ENCODE measurements around the gene DPYSL5. TPM values are rescaled to one million over a fixed set of nuclear protein-coding genes. Genes with fewer than 3 reads are reported as not detected.

The DPYSL5 gene
- polyA plus RNA-seq, 1 donor from 2014 or later, result 111 TPM

DNA sequence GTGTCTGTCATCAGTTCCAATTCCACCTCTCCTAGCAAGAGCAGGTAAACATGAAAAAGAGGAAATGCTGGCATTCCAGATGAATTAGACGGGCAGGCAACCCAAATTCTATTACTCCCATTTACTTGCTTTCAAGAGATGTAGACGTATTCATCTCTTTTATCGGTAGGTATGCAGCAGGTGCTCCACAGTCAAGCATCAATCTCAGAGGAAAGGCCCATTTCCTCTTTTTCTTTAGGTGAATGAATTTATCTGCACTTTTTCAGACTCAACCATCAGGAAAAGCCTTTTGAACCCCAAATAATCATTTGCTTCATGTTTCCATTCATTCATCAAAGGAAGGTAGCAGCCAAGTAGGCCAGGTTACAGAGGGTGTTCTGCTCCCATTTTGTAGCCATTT is 27.9 kb downstream of the DPYSL5 start:
- no peaks in the 10 kb centered on the region for H4K20me1 ChIP-seq (ENCODE audit: insufficient read depth)
- no peak overlapping the region for H2AFZ ChIP-seq (ENCODE audit: low read depth, low read length)
- H3K79me2 ChIP-seq (replicated peaks; ENCODE audit: insufficient read depth, low read length), result peaks cover 59% of the 10 kb centered on the region
- no peak overlapping the region for H3K9ac ChIP-seq (ENCODE audit: low read length)
- peaks cover 4% of the 10 kb centered on the region for H3K36me3 ChIP-seq (ENCODE audit: insufficient read depth, low read length)
- H3K4me3 ChIP-seq (ENCODE audit: low read length), result no peak overlapping the region
- no peak overlapping the region for H3K4me2 ChIP-seq (ENCODE audit: low read length)
- no peaks in the 10 kb centered on the region for H3K9me3 ChIP-seq (ENCODE audit: low read length)
- H3K27me3 ChIP-seq (ENCODE audit: insufficient read depth, low read depth, low read length), result no peaks in the 10 kb centered on the region
- no peak overlapping the region for H3K27ac ChIP-seq (ENCODE audit: low read length)
- TF ChIP-seq EZH2 (IDR thresholded peaks at IDR 0.05; ENCODE audit: borderline replicate concordance, insufficient read depth, low read length, poor library complexity, severe bottlenecking) (no peak), EP300 (conservative IDR thresholded peaks at IDR 0.05; ENCODE audit: poor library complexity, severe bottlenecking) (no peak), MXI1 (conservative IDR thresholded peaks at IDR 0.05; ENCODE audit: poor library complexity, severe bottlenecking) (no peak), TAF1 (IDR thresholded peaks at IDR 0.05; ENCODE audit: low read depth) (no peak), SMC3 (conservative IDR thresholded peaks at IDR 0.05; ENCODE audit: poor library complexity) (no peak), POLR2AphosphoS5 (IDR thresholded peaks at IDR 0.05) (no peak), RAD21 (conservative IDR thresholded peaks at IDR 0.05) (no peak)
- TF ChIP-seq, protein P1, sequence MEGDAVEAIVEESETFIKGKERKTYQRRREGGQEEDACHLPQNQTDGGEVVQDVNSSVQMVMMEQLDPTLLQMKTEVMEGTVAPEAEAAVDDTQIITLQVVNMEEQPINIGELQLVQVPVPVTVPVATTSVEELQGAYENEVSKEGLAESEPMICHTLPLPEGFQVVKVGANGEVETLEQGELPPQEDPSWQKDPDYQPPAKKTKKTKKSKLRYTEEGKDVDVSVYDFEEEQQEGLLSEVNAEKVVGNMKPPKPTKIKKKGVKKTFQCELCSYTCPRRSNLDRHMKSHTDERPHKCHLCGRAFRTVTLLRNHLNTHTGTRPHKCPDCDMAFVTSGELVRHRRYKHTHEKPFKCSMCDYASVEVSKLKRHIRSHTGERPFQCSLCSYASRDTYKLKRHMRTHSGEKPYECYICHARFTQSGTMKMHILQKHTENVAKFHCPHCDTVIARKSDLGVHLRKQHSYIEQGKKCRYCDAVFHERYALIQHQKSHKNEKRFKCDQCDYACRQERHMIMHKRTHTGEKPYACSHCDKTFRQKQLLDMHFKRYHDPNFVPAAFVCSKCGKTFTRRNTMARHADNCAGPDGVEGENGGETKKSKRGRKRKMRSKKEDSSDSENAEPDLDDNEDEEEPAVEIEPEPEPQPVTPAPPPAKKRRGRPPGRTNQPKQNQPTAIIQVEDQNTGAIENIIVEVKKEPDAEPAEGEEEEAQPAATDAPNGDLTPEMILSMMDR (IDR thresholded peaks at IDR 0.05; ENCODE audit: poor library complexity, severe bottlenecking), result no peak
- TF ChIP-seq, protein P2, sequence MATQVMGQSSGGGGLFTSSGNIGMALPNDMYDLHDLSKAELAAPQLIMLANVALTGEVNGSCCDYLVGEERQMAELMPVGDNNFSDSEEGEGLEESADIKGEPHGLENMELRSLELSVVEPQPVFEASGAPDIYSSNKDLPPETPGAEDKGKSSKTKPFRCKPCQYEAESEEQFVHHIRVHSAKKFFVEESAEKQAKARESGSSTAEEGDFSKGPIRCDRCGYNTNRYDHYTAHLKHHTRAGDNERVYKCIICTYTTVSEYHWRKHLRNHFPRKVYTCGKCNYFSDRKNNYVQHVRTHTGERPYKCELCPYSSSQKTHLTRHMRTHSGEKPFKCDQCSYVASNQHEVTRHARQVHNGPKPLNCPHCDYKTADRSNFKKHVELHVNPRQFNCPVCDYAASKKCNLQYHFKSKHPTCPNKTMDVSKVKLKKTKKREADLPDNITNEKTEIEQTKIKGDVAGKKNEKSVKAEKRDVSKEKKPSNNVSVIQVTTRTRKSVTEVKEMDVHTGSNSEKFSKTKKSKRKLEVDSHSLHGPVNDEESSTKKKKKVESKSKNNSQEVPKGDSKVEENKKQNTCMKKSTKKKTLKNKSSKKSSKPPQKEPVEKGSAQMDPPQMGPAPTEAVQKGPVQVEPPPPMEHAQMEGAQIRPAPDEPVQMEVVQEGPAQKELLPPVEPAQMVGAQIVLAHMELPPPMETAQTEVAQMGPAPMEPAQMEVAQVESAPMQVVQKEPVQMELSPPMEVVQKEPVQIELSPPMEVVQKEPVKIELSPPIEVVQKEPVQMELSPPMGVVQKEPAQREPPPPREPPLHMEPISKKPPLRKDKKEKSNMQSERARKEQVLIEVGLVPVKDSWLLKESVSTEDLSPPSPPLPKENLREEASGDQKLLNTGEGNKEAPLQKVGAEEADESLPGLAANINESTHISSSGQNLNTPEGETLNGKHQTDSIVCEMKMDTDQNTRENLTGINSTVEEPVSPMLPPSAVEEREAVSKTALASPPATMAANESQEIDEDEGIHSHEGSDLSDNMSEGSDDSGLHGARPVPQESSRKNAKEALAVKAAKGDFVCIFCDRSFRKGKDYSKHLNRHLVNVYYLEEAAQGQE (IDR thresholded peaks at IDR 0.05; ENCODE audit: borderline replicate concordance), result no peak
- H3F3A ChIP-seq (ENCODE audit: insufficient read depth, low read length, poor library complexity, severe bottlenecking), result no peaks in the 10 kb centered on the region
- no peaks in the 10 kb centered on the region for H3K9me2 ChIP-seq (ENCODE audit: insufficient read depth, low read length)

DNA sequence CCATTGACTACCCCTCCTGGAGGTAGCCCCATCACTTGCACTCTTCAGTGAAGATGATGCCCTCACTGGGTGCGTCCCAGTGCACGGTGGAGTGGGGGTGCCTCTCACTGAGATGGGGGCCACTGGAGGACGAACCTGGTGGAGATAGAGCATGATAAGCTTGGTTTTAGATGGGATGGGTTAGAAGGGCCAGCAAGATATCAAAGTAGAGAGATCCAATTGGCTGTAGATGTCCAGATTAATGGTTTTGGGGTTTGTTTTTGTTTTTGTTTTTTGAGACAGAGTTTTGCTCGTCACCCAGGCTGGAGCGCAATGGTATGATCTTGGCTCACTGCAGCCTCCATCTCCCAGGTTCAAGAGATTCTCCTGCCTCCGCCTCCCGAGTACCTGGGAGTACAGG is 28.3 kb downstream of the DPYSL5 start:
- Histone ChIP-seq H3F3A (ENCODE audit: insufficient read depth, low read length, poor library complexity, severe bottlenecking) (no peaks in the 10 kb centered on the region), H3K36me3 (ENCODE audit: insufficient read depth, low read length) (peaks cover 4% of the 10 kb centered on the region), H3K4me2 (ENCODE audit: low read length) (no peak overlapping the region), H4K20me1 (ENCODE audit: insufficient read depth) (no peaks in the 10 kb centered on the region), H2AFZ (ENCODE audit: low read depth, low read length) (no peak overlapping the region), H3K4me3 (ENCODE audit: low read length) (no peak overlapping the region), H3K9me2 (ENCODE audit: insufficient read depth, low read length) (no peaks in the 10 kb centered on the region), H3K27ac (ENCODE audit: low read length) (no peak overlapping the region), H3K79me2 (replicated peaks; ENCODE audit: insufficient read depth, low read length) (peaks cover 56% of the 10 kb centered on the region), H3K9me3 (ENCODE audit: low read length) (no peaks in the 10 kb centered on the region), H3K9ac (ENCODE audit: low read length) (no peak overlapping the region), H3K27me3 (ENCODE audit: insufficient read depth, low read depth, low read length) (no peaks in the 10 kb centered on the region)
- TF ChIP-seq MXI1 (conservative IDR thresholded peaks at IDR 0.05; ENCODE audit: poor library complexity, severe bottlenecking) (no peak), SMC3 (conservative IDR thresholded peaks at IDR 0.05; ENCODE audit: poor library complexity) (no peak), RAD21 (conservative IDR thresholded peaks at IDR 0.05) (no peak), EZH2 (IDR thresholded peaks at IDR 0.05; ENCODE audit: borderline replicate concordance, insufficient read depth, low read length, poor library complexity, severe bottlenecking) (no peak), EP300 (conservative IDR thresholded peaks at IDR 0.05; ENCODE audit: poor library complexity, severe bottlenecking) (no peak), POLR2AphosphoS5 (IDR thresholded peaks at IDR 0.05) (no peak), TAF1 (IDR thresholded peaks at IDR 0.05; ENCODE audit: low read depth) (no peak)
- TF ChIP-seq, protein P1 (IDR thresholded peaks at IDR 0.05; ENCODE audit: poor library complexity, severe bottlenecking), result no peak
- TF ChIP-seq, protein P2 (IDR thresholded peaks at IDR 0.05; ENCODE audit: borderline replicate concordance), result no peak

All from neural cell (in vitro differentiated cells).